Effector memory CD4-positive, alpha-beta T cell (primary cell): ENCODE measurements around the gene DUSP14.
"Not testable (repeated sequence)": the region's sequence is repeated elsewhere in the genome, so short reads cannot be mapped to it uniquely, and the experiment has no call there.

Source experiments
- DNase-seq, 3 donors: peaks; one replicate each; pipeline ENCODE4 v3.0.0-alpha.2; 2020
- H3K27ac ChIP-seq: 2 replicates; pipeline ENCODE4 v1.7.0; 2013; ENCODE audit warnings: mild to moderate bottlenecking, low read length, moderate library complexity; ENCODE audit not compliant: insufficient read depth, poor library complexity, severe bottlenecking
- H3K27me3 ChIP-seq: replicated peaks from 2 replicates; pipeline ENCODE4 v1.7.0; 2013; ENCODE audit warnings: mild to moderate bottlenecking, low read length; ENCODE audit not compliant: insufficient read depth, control insufficient read depth, poor library complexity, severe bottlenecking
- H3K36me3 ChIP-seq: 2 replicates; pipeline ENCODE4 v1.7.0; 2013; ENCODE audit warnings: mild to moderate bottlenecking, low read length, moderate library complexity; ENCODE audit not compliant: control insufficient read depth, insufficient read depth
- H3K4me1 ChIP-seq: 2 replicates; pipeline ENCODE4 v1.7.0; 2013; ENCODE audit warnings: low read length, mild to moderate bottlenecking; ENCODE audit not compliant: control insufficient read depth, insufficient read depth, poor library complexity, severe bottlenecking
- H3K4me3 ChIP-seq: 2 replicates; pipeline ENCODE4 v1.7.0; 2013; ENCODE audit warnings: low read length, low read depth, mild to moderate bottlenecking; ENCODE audit not compliant: insufficient read depth, poor library complexity, severe bottlenecking
- H3K9me3 ChIP-seq: 2 replicates; pipeline ENCODE4 v1.7.0; 2013; ENCODE audit warnings: mild to moderate bottlenecking, low read length, moderate library complexity; ENCODE audit not compliant: control insufficient read depth
- total RNA-seq, 3 donors: gene quantifications; one replicate each; lab custom pipeline; 2026; lab: John Stamatoyannopoulos, UW

Gene DUSP14, protein sequence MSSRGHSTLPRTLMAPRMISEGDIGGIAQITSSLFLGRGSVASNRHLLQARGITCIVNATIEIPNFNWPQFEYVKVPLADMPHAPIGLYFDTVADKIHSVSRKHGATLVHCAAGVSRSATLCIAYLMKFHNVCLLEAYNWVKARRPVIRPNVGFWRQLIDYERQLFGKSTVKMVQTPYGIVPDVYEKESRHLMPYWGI
- total RNA-seq, result 4.2 to 5.2 (median 4.5) reads per million in 3 donors

DNA sequence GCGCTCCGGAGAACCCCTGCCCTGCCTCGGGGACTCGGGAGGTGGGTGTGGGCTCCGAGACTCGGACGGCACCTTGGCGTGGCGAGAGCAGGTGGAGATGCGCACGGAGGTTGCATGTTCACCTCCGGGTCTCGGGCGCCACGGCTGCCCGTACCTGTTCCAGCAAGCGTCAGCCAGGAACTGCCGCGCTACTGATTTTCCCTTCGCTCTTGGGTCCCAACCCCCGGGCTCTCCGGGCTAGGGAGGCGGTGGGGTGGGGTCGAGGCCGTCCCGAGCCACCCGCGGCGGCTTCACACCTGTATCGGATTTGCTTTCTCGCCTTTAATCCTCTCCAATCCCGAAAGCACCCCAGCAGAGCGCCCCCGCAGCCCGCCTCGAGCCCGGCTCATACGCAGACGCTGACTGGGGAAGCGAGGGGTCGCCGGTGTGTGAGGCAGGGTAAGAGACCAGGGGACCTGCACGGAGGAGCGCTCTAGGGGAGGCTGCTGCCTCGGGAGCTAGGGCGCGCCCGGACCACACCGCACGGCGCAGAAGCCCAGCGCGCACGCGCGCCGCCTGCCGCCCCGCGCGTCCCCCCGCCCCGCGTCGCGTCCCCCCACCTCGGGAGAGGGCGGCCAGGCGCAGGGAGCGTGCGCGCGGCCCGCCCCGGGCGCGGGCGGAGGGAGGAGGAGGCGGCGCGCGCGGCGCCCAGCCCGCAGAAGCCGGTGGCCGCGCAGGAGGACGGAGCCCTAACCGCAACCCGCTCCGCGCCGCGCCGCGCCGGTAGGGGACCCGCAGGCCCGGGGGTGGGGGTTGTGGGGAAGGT, at the start of gene DUSP14:
Gene DUSP14 (plus strand): TSS at position 695 of the 805 bp plus-strand sequence. CDS start 22,382 bp downstream, outside the sequence.
- H3K4me3 ChIP-seq, result peak within 1 kb of the TSS; percentile 82
- no peaks in the 10 kb centered on the region for H3K36me3 ChIP-seq
- peak within 1 kb of the TSS; percentile 73 for H3K27ac ChIP-seq
- no peaks in the 10 kb centered on the region for H3K9me3 ChIP-seq
- peaks cover 8% of the 10 kb centered on the region for H3K4me1 ChIP-seq
- DNase-seq, result peak; percentile 63 to 71 (median 69)
- H3K27me3 ChIP-seq, result no peaks in the 10 kb centered on the region

DNA sequence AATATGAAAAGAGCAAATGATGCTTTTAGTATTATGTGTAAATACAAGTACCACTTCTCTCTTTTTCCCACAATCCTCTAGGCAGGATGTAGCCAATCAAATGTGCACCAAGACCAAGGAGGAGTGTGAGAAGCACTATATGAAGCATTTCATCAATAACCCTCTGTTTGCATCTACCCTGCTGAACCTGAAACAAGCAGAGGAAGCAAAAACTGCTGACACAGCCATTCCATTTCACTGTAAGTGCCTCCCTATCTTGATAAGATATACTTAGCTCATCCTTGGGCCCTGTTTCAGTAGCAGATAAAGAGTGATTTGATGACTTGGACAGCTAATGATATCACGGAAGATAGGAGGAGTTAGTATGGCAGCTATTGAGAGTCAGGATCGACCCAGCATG, 49.3 kb upstream of the DUSP14 start:
- DNase-seq, result no peak
- H3K4me3 ChIP-seq, result no peak overlapping the region
- no peaks in the 10 kb centered on the region for H3K27me3 ChIP-seq
- H3K4me1 ChIP-seq, result no peaks in the 10 kb centered on the region
- H3K9me3 ChIP-seq, result no peaks in the 10 kb centered on the region
- H3K27ac ChIP-seq, result no peak overlapping the region
- peaks cover 41% of the 10 kb centered on the region for H3K36me3 ChIP-seq

GRCh38 chr17:37441369-37442014, 48.2 kb upstream of the DUSP14 start:
- H3K27me3 ChIP-seq, H3K4me1 ChIP-seq, H3K27ac ChIP-seq, DNase-seq, H3K4me3 ChIP-seq, H3K9me3 ChIP-seq: not testable (repeated sequence)
- peaks cover 45% of the 10 kb centered on the region for H3K36me3 ChIP-seq

GRCh38 chr17:37446027-37446426, 43.7 kb upstream of the DUSP14 start:
- peaks cover 45% of the 10 kb centered on the region for H3K36me3 ChIP-seq

DNA sequence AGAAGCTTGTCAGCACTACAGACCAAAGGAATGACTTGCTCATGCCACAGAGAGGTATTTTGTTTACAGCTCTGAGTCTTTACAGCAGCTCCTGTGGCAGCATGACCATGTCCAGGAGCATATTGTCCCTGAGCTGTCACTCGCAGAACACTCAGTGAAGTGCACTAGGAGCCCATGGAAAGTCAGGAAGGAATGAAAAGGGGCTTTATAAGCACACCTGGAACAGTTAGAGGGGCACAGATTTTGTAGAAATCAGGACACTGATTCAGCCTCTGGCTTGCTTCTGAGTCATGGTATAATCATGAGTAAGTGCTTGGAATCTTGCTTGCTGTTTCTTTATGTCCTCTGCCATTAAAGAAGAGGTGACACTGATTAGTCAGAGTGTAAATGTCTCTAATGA, 42.0 kb upstream of the DUSP14 start:
- no peaks in the 10 kb centered on the region for H3K27me3 ChIP-seq
- no peaks in the 10 kb centered on the region for H3K4me1 ChIP-seq
- peaks cover 32% of the 10 kb centered on the region for H3K36me3 ChIP-seq
- H3K9me3 ChIP-seq, result no peaks in the 10 kb centered on the region
- no peak overlapping the region for H3K4me3 ChIP-seq
- no peak overlapping the region for H3K27ac ChIP-seq
- DNase-seq, result no peak

More at GRCh38 chr17:37446027-37446426, 43.7 kb upstream of the DUSP14 start:
- no peaks in the 10 kb centered on the region for H3K4me1 ChIP-seq
- DNase-seq, result no peak
- H3K4me3 ChIP-seq, result no peak overlapping the region
- no peaks in the 10 kb centered on the region for H3K27me3 ChIP-seq
- no peak overlapping the region for H3K27ac ChIP-seq
- no peaks in the 10 kb centered on the region for H3K9me3 ChIP-seq

GRCh38 chr17:37450112-37450511, 39.6 kb upstream of the DUSP14 start:
- H3K4me1 ChIP-seq, result no peaks in the 10 kb centered on the region
- no peak overlapping the region for H3K27ac ChIP-seq
- H3K4me3 ChIP-seq, result no peak overlapping the region
- no peaks in the 10 kb centered on the region for H3K9me3 ChIP-seq
- no peaks in the 10 kb centered on the region for H3K27me3 ChIP-seq
- peaks cover 22% of the 10 kb centered on the region for H3K36me3 ChIP-seq
- DNase-seq, result no peak

GRCh38 chr17:37457801-37458200, 31.9 kb upstream of the DUSP14 start:
- H3K27ac ChIP-seq, H3K27me3 ChIP-seq, H3K4me1 ChIP-seq, H3K4me3 ChIP-seq, H3K9me3 ChIP-seq, H3K36me3 ChIP-seq, DNase-seq: not testable (repeated sequence)

GRCh38 chr17:37458805-37459204, 30.9 kb upstream of the DUSP14 start:
- no peaks in the 10 kb centered on the region for H3K4me1 ChIP-seq
- H3K27me3 ChIP-seq, result no peaks in the 10 kb centered on the region
- H3K4me3 ChIP-seq, result no peak overlapping the region
- H3K27ac ChIP-seq, result no peak overlapping the region
- H3K36me3 ChIP-seq, result peaks cover 8% of the 10 kb centered on the region
- H3K9me3 ChIP-seq, result no peaks in the 10 kb centered on the region
- DNase-seq, result no peak

GRCh38 chr17:37461668-37462067, 28.0 kb upstream of the DUSP14 start:
- no peak overlapping the region for H3K4me3 ChIP-seq
- no peak overlapping the region for H3K27ac ChIP-seq
- H3K27me3 ChIP-seq, result no peaks in the 10 kb centered on the region
- H3K9me3 ChIP-seq, result no peaks in the 10 kb centered on the region
- H3K4me1 ChIP-seq, result no peaks in the 10 kb centered on the region
- DNase-seq, result no peak
- peaks cover 8% of the 10 kb centered on the region for H3K36me3 ChIP-seq

DNA sequence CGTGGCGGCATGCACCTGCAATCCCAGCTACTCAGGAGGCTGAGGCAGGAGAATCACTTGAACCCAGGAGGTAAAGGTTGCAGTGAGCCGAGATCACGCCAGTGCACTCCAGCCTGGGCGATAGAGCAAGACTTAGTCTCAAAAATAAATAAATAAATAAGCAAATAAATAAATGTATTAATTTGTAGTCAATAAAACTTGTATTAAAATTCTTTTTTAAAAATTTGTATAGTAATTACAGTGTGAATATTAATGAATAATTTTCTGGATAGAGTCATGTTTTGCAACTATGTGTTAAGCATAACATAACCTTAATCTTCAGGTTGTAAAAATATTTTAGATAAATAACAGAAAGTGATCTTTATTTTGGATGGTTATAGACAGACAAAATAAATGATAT, 27.2 kb upstream of the DUSP14 start:
- no peak for DNase-seq
- no peaks in the 10 kb centered on the region for H3K9me3 ChIP-seq
- no peaks in the 10 kb centered on the region for H3K27me3 ChIP-seq
- no peaks in the 10 kb centered on the region for H3K4me1 ChIP-seq
- H3K4me3 ChIP-seq, result no peak overlapping the region
- H3K36me3 ChIP-seq, result peaks cover 13% of the 10 kb centered on the region
- no peak overlapping the region for H3K27ac ChIP-seq
